Measurements from ENCODE around the gene MARCHF6.
"Not testable (repeated sequence)": the region's sequence is repeated elsewhere in the genome, so short reads cannot be mapped to it uniquely, and the experiment has no call there.

MARCHF6 gene

DNA sequence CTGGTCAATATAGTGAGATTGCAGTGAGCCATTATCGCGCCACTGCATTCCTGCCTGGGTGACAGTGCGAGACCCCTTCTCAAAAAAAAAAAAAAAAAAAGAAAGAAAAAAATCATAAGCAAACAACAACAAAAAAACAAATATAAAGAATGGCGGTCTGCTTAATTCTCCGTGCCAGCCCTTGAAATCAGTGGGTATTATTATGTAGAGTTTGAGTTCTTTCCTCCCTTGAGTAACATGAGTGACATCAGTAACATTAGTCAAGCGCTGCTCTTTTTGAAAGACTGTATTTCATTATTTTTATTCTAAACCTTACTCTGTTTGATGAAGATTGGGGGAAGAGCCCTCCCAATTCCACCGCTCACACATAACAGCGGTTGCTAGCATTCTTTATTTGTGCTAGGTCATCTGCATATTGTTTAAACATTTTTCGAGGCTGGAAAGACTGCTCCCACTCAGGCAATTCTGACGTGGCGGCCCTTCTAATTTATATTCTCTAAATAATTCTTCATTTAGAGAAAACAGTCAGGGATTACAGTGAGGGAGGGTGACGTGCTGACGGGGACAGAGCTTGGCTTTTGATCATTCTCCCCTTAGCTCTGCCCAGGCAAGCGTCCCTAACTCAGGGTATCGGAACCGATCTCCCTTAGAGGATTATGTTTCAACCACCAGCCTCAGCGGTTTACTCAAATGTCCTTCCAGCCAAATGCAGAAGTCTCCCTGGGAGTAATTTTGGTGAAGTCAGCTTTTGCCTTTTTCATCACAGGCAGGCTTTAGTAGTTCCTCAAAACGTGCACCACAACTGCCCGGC is 860 bp upstream of the MARCHF6 start:
- no peak for FAIRE-seq

DNA sequence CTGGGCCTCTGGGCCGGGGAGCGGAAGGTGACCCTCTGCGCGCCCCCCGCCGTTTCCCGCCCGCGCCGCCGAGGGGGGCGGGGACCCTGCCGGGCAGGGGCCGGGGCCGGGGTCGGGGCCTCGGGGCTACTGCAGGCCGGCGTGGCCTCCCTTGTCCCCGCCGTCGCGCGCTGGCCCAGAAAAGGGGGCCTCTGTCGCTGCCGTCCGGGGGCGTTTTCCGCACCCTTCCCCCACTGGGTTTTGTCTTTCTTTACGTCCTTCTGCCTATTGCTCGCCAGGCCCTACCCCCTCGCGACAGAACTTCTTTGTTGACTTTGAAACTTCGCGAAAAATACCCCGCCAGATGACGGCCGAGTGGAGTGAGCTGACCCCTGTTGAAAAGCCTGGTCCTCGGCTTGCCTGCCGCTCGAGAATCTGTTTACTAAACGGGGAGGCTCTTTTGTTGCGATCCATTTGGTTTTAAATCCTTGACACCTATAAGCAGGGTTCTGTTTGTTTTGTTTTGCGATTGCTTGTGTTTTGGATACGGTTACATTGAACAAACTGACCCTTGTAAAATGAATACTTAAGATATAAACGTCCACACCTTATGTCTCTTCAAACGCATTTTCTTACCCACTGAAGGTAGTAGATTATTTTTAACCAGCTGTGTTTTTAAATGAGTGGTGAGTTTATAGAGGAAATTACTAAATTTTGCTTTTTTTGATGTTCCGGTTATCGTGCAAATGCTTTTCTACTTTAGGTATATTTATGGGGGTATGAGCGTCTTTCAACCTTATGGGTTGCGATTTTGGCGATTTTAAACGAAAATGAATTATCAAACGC is 765 bp downstream of the MARCHF6 start:
- FAIRE-seq: no peak

DNA sequence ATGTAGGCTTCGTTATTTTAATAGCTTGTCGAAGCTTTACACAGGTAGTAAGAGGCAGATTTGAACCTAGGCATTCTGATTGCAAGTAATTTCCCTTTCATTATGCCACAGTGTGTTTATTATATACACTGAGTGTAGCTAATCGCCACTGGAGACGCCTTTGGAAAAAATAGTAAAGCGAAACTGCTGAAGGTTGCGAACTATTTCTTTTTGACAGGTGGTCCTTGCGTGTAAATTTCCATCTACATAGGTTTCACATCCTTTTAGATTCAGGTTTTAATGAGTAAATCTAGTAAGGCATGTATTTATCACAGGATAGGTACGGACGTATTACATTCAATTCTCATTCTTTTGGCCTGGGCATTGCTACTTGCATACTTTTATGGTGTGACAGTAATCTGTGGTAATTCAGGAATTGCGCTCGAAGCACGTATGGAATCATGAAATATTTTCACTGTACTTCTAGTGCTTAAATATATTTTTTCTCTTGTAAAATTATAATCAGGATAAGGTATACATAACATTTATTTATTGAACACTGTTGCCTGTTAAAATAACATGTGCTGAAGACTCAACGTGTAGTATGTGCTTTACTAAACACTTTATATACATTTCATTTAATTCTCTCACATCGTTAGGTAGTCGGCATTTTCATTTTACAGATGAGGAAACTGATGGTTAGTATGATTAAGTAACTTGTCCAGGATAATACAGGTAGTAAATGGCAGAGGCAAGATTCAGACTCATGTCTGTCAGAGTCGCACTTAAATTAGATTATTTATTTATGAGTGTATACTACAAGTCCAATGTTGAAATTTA is 1.8 kb downstream of the MARCHF6 start:
- FAIRE-seq: no peak

DNA sequence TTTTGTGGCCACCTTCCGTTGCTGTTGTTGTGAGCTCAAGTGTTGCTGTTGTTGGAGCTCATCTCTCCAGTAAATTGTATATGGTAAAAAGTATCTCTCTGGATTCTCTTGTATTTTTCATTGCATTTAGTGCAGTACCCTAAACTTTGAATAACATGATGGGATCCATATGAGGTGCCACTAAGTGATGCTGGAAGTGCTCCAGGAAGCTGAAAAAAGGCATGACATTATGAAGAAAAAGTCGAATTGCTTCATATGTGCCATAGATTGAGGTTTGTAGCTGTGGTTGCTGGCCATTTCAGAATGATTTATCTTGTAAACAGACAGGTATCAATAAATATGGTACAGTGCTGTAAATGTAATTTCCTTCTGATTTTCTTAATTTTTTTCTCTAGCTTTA is 5.5 kb downstream of the MARCHF6 start:
- FAIRE-seq: no peak

DNA sequence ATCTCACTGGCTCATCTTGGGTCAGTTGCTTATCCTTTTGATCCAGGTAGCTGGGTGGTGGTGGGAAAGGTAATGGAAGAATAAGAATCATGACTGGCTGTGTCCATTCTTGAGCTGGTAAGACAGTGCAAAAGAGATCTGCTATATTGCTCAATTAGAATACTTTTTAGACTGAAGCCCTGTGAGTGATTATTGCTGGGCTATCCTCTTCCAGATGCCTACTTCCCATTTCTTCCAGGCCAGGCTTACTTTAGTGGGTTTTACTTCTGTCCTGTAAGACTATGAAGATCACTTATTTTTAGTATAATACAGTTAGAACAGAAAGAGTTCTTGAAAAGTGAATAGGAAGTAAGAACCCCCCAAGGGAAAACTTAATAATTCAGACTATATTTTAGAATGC is 7.2 kb downstream of the MARCHF6 start:
- no peak for FAIRE-seq

DNA sequence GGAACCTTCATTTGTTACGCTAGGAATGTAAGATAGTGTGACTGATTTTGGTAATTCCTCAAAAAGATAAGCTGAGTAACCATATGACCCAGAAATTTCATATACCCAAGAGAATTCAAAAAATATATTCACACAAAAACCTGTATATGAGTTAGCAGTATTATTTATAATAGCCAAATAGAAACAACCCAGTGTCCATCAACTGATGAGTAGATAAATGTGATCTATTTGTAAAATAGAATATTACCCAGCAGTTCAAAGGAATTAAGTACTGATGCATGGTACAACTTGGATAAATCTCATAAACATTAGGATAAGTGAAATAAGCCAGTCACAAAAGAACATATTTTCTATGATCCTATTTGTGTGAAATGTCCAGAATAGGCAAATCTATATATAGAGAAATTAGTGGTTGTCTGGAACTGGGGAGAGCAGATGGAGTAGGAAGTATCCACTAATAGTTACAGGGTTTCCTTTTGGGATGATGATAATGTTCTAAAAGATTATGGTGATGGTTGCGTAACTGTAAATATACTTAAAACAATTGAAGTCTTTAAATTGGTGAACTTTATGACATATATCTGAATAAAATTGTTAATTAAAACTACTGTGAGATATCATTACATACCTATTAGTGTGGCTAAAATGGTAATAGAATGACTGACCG is 10.2 kb downstream of the MARCHF6 start:
- FAIRE-seq: no peak

DNA sequence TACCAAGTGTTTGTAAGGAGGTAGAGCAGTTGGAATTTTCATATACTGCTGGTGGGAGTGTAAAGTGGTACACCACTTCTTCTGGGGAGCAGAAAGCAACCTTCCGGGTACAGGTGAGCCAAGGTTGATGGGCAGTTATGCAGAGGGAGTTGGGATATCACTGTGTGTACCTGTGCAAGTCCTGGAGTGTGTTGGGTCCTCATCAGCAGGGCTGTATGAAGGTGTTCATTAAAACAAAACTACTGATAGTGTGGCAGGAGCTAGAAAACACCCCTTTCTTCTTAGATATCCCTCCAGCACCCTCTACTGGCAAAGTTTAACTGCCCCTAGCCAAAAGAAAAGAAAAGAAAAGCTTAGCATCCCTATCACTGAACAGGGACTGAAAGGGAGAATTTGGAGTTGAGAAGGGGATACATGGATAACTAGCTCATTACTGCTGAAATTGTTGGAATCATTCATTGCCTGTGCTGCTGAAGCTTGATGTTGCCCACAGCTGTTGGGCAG is 10.7 kb downstream of the MARCHF6 start:
- no peak for FAIRE-seq

DNA sequence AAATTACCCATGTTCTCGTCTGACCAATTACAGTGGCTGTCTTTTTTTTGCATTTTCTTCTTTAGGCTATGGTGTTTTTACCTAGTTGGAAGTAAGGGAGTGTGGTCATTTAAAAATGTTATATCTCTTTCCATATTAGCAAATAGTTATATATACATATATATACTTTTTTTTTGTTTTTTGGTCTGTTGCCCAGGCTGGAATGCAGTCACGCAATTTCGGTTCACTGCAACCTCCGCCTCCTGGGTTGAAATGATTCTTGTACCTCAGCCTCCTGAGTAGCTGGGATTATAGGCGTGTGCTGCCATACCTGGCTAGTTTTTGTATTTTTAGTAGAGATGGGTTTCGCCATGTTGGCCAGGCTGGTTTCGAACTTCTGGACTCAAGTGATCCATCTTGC is 12.3 kb downstream of the MARCHF6 start:
- FAIRE-seq: no peak

DNA sequence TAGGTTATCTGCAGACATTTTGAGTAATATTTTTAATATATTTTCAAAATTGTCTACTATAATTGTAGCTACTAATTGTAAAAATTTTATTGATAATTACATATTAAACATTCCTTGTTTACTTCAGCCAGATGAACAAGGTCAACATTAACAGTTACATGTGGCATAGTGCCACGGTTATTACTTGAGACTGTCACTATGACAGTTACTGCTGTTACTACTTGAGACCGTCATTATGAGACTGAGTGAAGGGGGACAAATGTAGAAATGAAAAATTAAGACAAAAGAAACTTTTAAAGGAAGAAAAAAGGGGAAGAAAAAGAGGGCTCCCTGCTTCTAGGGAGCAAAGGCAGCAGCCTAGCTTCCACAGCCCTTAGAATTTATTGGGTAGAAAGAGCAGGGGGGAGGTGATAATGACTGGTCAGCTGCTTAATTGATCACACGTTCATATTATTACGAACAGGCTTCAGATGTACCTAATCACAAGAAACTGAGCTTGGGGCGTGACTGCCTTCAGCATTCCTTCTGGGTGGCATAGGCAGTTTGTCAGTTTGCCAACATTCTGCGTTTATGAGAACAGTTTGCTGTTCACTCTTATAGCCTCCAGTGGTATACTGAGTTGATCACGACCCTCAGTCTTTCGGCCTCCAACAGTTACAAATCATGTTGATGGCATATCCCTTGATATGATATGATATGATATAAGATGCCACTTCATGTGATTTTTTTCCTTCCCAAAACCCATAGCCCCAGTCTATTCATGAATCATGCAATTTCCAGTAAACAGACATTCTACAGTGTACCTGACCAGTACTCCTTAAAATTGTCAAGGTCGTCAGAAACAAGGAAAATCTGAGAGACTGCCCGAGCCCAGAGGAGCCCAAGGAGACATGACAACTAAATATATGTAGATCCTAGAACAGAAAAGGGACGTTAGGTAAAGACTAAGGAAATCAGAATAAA is 13.1 kb downstream of the MARCHF6 start:
- FAIRE-seq: no peak

DNA sequence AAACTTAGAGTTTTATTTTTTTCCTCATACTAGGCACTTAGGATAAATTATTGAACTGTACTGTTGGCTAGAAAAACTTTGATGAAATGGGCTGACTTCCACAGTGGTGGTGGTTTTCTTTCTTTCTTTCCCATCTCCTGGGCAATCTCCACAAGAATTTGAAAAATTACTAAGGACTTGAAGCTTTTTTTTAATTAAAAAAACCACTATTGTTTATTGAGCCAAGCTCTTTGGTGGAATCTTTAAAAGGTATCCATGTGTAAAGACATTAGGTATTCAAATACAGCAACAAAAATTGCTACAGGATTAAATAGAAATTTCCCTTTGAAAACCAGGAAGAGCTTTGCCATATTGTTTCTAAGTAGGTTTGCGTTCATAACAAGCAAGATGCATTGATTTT is 14.1 kb downstream of the MARCHF6 start:
- FAIRE-seq: no peak

DNA sequence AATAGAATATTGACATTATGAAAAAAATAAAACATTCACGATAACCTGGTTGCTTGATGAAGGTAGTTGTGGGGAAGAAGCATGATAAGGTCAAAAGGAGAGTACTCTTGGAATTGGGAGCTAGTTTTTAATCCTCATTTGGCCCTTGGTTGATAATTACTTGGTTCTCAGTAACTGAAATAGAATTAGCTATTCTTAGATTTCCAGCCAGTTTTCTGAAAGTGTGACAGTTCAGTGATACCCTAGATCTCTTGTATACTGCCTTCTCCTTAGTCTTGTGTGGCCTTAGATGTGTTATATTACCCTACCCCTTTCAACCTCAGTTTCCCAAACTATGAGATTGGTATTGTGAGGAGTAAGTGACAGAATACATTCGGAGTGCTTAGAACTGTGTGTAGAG is 17.4 kb downstream of the MARCHF6 start:
- FAIRE-seq: no peak

DNA sequence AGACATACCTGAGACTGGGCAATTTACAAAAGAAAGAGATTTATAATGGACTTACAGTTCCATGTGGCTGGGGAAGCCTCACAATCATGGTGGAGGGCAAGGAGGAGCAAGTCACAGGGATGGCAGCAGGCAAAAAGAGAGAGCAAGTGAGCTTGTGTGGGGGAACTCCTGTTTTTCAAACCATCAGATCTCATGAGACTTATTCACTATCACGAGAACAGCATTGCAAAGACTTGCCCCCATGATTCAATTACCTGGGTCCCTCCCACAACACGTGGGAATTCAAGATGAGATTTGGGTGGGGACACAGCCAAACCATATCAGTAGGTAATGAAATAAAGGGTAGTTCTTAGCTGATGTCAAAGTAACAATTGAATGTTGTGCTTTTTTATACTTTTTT is 17.9 kb downstream of the MARCHF6 start:
- not testable (repeated sequence) for FAIRE-seq

DNA sequence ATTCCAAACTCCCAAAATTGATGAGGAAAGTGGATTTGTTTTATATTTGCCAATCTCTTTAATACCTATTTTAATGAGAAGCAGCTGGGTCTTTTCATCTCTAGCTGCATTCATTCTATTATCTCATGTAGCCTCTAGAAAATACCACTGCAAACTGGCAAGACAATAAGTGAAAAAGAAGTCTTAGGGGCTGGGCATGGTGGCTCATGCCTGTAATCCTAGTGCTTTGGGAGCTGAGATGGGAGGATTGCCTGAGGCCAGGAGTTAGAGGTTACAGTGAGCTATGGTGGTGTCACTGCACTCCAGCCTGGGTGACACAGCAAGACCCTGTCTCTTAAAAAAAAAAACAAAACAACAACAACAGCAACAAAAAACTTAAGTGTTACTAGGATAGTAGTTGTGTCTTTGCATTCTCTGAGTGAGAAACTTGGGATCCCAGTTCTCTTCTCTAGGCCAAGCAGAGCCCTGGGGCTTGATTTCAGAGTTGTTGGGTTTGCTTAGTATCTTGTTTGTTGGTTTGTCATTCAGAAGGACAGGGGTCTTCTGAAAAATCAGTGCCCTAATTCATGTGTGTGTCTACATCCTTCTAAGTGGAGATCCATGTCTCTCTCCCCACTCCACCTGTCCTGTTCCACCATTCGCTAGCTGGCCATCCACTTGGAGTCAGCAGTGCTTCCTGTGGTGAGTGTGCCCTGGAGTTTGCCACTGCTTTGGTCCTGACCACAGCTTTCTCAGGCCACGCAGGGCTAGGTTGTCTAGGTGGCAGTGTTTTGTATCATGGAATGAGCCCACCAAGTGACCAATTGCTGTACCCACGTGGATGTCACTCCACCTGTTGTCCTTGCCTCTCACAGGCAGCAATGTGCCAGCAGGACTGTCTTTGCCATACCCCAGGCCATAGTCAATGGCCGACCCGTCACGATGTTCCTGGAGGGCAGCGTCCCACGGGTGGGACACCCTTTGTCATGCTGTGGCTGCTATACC is 19.5 kb downstream of the MARCHF6 start:
- no peak for FAIRE-seq

DNA sequence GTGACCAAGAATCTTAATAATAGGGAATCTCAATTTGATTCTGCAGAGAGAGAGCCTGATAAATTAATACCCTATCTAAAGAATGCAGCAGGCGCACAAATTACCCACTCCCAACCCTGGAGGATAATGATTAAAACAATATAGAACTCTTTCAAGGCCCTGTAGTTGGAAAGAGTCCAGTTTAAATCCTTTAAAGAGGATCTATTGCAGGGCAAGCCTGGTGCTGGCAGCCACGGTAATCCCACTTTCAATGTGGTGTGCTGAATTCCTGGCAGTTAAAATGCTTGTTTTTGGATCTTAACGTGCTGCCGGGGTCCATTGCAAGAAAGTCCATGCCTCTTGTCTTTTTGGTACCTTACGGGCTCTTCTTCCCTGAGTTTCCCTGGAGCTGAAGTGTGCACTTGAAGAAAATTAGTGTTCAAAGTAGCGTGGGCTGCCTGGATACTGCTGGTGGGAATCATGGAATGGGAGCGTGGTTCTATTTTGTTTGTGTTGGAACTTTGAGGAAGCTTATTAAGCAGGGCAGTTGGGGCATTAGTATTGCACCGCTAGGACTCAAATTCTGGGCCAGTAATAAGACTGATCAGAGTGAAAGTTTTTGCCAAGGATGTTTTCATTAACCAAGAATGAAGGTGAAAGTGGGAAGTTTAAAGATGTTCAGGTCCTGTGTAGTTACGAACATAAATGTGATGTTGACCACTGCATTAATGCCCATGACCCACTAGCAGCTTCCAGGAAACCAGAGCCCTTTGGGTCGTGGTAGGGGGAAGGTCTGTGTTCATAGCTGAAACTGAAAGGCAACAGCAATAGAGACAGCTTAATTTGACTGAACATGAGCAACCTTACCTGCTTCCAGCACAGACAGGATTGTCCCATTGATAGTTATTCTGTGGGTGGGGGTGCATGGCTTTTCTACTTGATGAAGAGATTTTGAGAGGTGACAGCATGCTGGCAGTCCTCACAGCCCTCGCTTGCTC is 20.8 kb downstream of the MARCHF6 start:
- FAIRE-seq: no peak

DNA sequence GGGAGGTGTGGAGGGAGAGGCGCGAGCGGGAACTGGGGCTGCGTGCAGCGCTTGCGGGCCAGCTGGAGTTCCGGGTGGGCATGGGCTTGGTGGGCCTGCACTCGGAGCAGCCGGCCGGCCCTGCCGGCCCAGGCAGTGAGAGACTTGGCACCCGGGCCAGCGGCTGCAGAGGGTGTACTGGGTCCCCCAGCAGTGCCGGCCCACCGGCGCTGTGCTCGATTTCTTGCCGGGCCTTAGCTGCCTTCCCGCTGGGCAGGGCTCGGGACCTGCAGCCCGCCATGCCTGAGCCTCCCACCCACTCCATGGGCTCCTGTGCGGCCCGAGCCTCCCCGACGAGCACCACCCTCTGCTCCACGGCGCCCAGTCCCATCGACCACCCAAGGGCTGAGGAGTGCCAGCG is 21.7 kb downstream of the MARCHF6 start:
- FAIRE-seq: not testable (repeated sequence)

DNA sequence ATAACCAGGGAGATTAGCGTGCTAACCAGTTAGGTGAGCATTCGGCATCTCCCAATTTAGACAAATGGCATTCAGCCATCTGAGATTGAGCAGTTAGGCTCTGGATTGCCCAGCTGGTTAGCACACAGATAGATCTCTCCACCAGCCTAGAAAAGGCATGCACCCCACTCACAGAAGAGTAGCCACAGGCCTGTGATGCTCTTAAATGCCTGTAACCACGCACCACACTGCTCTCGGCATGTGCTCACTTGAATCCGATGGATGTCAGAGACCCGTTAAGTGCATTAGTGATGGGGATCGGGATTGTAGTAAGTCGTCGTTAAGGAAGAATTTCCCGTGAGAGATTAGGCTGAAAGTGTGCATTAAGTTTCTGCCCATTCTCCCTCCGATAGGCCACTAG is 23.0 kb downstream of the MARCHF6 start:
- FAIRE-seq: no peak

DNA sequence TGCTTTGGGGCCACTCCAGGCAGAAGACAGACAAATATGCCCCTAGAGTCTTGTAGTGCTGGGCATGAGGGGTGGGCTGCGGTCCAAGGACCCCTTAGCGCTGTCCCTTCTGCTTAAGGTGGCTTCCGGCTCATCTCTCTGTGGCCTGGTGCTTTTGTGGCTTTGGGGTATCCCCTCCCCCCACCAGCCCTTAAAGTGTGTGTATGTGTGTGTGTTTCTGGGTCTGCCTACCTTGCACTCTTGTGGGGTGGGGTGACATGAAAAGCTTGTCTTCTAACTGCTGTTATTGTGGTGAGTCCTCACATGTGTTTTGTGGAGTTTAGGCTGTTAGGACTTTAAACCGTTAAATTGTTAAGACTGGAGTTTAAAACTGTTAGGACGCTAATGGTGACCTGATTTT is 23.6 kb downstream of the MARCHF6 start:
- no peak for FAIRE-seq

DNA sequence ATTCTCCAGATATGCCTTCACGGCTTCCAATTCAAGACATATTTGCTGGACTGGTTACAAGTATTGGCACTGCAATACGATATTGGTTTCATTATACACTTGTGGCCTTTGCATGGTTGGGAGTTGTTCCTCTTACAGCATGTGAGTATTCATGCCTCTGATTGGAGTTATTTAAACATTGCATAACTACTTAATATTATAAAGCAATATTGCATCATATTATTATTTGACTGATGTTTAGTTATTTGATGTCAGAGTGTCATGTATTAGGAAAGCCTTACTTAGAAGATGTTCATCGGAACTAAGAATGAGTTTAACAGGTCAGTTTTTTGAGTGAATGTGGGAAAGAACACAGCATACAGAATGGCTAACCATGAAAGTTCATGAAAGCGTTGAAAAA is 28.3 kb downstream of the MARCHF6 start:
- FAIRE-seq: no peak

DNA sequence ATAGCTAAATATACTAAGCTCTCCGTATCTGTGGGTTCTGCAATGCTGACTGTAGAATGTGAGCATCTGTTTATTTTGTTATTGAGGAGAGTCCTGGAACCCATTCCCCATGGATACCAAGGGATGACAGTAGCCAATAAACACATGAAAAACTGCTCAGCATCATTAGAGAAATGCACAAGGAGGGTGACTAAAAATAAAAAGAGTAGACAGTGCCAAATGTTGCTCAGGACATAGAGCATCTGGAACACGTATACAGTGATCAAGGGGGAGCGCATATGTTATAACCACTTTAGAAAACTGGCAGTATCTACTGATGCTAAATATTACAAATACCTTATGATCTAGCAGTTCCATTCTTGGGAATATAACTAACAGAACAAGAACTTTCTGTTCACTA is 31.0 kb downstream of the MARCHF6 start:
- no peak for FAIRE-seq

All from G401.6 (cell line).